ENCODE results near the gene SAP25.

DNA sequence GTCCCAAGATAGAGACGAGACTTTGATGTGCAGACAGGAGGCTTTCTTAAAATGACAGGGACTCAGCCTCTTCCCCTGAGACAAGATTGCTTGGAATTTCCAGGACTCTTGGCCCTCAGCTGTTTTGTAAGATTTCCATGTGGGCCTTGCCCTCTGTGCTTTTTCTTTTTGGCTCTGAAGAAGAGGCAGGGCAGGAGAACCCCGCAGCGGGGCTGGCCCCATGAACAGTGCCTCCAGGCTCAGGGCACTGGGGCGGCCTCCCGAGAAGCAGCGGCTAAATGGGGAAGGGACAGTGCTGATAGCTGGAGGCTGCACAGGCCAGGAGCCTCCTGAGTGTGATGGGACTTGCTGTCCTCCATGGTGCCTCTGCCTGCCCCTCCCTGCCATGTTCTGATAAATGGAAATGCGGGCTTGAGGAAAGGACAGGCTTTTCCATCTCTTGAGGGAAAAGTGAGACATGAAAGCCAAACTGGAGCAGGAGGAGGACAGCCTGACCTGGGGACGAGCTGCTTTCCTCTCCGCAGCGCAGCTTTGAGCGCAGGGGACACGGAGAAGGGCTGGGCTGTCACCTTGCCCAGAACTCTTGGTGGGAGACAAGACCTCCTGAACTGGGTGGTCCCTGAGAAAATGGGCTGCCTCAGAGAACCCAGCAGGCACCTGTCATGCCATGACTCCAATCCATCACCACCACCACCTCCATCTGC is 12.1 kb downstream of the SAP25 start:
- TF ChIP-seq, protein P1, sequence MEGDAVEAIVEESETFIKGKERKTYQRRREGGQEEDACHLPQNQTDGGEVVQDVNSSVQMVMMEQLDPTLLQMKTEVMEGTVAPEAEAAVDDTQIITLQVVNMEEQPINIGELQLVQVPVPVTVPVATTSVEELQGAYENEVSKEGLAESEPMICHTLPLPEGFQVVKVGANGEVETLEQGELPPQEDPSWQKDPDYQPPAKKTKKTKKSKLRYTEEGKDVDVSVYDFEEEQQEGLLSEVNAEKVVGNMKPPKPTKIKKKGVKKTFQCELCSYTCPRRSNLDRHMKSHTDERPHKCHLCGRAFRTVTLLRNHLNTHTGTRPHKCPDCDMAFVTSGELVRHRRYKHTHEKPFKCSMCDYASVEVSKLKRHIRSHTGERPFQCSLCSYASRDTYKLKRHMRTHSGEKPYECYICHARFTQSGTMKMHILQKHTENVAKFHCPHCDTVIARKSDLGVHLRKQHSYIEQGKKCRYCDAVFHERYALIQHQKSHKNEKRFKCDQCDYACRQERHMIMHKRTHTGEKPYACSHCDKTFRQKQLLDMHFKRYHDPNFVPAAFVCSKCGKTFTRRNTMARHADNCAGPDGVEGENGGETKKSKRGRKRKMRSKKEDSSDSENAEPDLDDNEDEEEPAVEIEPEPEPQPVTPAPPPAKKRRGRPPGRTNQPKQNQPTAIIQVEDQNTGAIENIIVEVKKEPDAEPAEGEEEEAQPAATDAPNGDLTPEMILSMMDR (IDR thresholded peaks at IDR 0.05), result no peak
- TF ChIP-seq ZFX (IDR thresholded peaks at IDR 0.05; ENCODE audit: borderline replicate concordance), result no peak
